Muscle of leg (tissue), 11 donors: ENCODE measurements around the gene GRB7. TPM values are rescaled to one million over a fixed set of nuclear protein-coding genes. Genes with fewer than 3 reads are reported as not detected.
"Not testable (repeated sequence)": the region's sequence is repeated elsewhere in the genome, so short reads cannot be mapped to it uniquely, and the experiment has no call there.

ENCODE experiments used
- DNase-seq: peaks from one replicate; pipeline ENCODE4 v3.0.0; 2013
- H3K27ac ChIP-seq: one replicate; pipeline ENCODE4 v1.5.1; 2013; ENCODE audit warnings: mild to moderate bottlenecking, low read length, control low read depth
- H3K27me3 ChIP-seq: one replicate; pipeline ENCODE4 v1.6.1; 2013; ENCODE audit warnings: low read length; ENCODE audit not compliant: control insufficient read depth, insufficient read depth
- H3K36me3 ChIP-seq: one replicate; pipeline ENCODE4 v1.6.1; 2013; ENCODE audit warnings: low read length; ENCODE audit not compliant: control insufficient read depth, insufficient read depth
- H3K4me1 ChIP-seq: one replicate; pipeline ENCODE4 v1.6.1; 2013; ENCODE audit warnings: low read length; ENCODE audit not compliant: control insufficient read depth, insufficient read depth
- H3K4me3 ChIP-seq: one replicate; pipeline ENCODE4 v1.5.1; 2013; ENCODE audit warnings: low read length, control low read depth
- H3K9me3 ChIP-seq: replicated peaks from 2 replicates; pipeline ENCODE4 v1.6.1; 2013; ENCODE audit warnings: low read depth, low read length; ENCODE audit not compliant: control insufficient read depth
- WGBS: methylation state at CpG from one replicate; pipeline ENCODE4 v1.1.5; 2013; ENCODE audit warnings: missing lambda C conversion rate; ENCODE audit not compliant: insufficient coverage; 5-methylcytosine and 5-hydroxymethylcytosine counted together
- polyA plus RNA-seq, 8 donors: library from polyadenylated mRNA; unstranded; fragments of 120-200 nt; gene quantifications; one replicate each; pipeline versions ENCODE4 v1.2.1 to v1.2.3, GENCODE V29; 2013; ENCODE audit warnings: inconsistent platforms in 1 of 8, low replicate concordance in 1 of 8; ENCODE audit not compliant: insufficient read length in 8 of 8, insufficient read depth in 1 of 8
- total RNA-seq: library from RNA; stranded (reverse); fragments of 120-200 nt; gene quantifications from one replicate; pipeline ENCODE4 v1.2.4, GENCODE V29; 2013

The GRB7 gene
- total and polyA plus RNA-seq, 9 donors, result 0.15 to 3.0 (median 0.56) TPM

GRCh38 chr17:39757931-39758873 is 20.5 kb downstream of the GRB7 start:
- DNase-seq, result no peak
- Histone ChIP-seq H3K9me3 (no peaks in the 10 kb centered on the region), H3K36me3 (no peaks in the 10 kb centered on the region), H3K27me3 (peaks cover 15% of the 10 kb centered on the region), H3K27ac (no peak overlapping the region), H3K4me3 (no peak overlapping the region), H3K4me1 (peaks cover 12% of the 10 kb centered on the region)
- 58% methylated on average over 5 of the region's 12 CpGs for WGBS

DNA sequence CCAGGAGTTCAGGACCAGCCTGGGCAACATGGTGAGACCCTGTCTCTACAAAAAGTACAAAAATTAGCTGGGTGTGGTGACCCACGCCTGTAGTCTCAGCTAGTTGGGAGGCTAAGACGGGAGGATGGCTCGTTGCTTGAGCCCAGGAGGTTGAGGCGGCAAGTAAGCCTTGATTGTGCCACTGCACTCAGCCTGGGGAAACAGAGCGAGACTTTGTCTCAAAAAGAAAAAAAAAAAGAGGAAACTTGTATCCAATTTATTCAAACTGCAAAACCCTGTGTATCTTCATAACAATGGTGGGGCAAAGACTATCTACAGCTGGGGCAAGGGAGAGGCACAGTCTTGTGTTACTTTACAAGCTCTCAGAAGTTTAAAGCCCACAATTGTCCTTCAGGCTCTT is 21.5 kb downstream of the GRB7 start:
- WGBS, result 92% methylated on average over 2 of the region's 5 CpGs
- Histone ChIP-seq H3K27me3 (peaks cover 15% of the 10 kb centered on the region), H3K27ac (no peak overlapping the region), H3K9me3 (no peaks in the 10 kb centered on the region), H3K4me1 (peaks cover 7% of the 10 kb centered on the region), H3K4me3 (no peak overlapping the region), H3K36me3 (no peaks in the 10 kb centered on the region)
- DNase-seq, result no peak

DNA sequence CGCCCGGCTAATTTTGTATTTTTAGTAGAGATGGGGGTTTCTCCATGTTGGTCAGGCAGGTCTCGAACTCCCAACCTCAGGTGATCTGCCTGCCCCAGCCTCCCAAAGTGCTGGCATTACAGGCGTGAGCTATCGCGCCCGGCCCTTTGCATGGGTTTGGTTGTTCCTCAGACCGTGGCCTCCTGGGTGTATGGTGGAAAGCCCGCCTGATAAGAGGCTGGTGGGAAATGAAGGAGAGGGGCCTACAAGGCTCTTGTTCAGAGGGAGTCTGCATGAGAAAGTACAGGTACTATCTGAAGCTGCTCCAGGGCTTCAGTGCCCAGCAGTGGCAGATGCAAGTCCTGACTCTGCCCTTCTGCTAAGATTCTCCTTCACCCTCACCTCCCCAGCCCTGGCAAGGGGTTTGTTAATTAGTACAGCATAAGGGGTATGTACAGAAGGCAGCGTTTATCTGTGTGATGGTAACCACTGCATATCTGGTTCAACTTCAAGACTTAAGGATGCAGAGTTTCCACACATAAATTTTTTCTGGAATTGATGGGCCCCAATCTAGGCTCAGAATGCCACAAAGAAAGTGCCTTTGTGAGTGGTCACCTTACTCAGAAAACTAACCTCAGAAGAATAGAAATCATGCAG is 24.2 kb downstream of the GRB7 start:
- Histone ChIP-seq H3K4me1 (no peaks in the 10 kb centered on the region), H3K9me3 (no peaks in the 10 kb centered on the region), H3K27me3 (peaks cover 9% of the 10 kb centered on the region), H3K4me3 (no peak overlapping the region), H3K27ac (no peak overlapping the region), H3K36me3 (no peaks in the 10 kb centered on the region)
- no peak for DNase-seq
- WGBS, result 88% methylated on average over 7 of the region's 10 CpGs

DNA sequence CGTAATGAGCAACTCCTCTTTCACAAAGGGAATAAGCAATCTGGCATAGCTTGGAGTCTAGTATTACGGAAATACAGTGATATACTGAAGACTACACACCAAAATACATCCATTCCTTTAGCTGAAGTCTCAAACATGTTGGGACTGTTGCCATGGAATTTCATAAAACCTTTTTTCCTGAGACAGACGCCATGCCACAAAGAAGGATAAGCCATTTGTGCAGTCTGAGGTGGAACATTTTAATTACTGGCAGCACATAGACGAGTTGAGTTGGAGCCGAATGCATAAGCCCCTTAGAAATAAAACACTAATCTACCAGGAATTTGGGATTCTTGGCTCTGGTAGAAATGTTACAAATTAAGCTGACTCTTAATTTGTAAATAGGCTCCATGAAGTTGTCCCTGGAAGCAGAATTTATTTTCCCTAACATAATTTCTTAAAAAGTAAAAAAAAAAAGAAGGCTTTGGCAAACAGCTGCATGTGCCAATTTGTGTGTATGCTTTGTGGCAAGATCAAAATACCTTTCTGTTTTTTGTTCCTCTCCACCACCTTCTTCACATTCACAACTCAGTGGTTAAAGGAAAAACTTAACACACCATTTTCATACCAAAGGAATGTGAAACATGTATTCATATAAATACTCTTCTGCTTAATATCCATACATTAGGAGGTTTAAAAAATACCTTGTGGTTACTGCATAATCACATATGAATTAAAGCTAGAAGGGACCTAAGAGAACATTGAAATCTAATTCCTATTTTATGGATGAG is 25.5 kb downstream of the GRB7 start:
- Histone ChIP-seq H3K36me3 (no peaks in the 10 kb centered on the region), H3K27me3 (peaks cover 7% of the 10 kb centered on the region), H3K27ac (no peak overlapping the region), H3K4me1 (no peaks in the 10 kb centered on the region), H3K4me3 (no peak overlapping the region), H3K9me3 (no peaks in the 10 kb centered on the region)
- no CpG with 5 or more reads among the region's 5 CpGs for WGBS
- peak; percentile 62 for DNase-seq

GRCh38 chr17:39764171-39764570 is 26.4 kb downstream of the GRB7 start:
- not testable (repeated sequence) for H3K27ac ChIP-seq, H3K4me1 ChIP-seq, H3K27me3 ChIP-seq, H3K9me3 ChIP-seq, H3K36me3 ChIP-seq, DNase-seq, H3K4me3 ChIP-seq
- no CpG with 5 or more reads among the region's 3 CpGs for WGBS

GRCh38 chr17:39765175-39765574 is 27.4 kb downstream of the GRB7 start:
- H3K36me3 ChIP-seq, result no peaks in the 10 kb centered on the region
- H3K4me1 ChIP-seq, result no peaks in the 10 kb centered on the region
- no peaks in the 10 kb centered on the region for H3K9me3 ChIP-seq
- DNase-seq, result no peak
- H3K27me3 ChIP-seq, result peaks cover 7% of the 10 kb centered on the region
- no peak overlapping the region for H3K4me3 ChIP-seq
- no peak overlapping the region for H3K27ac ChIP-seq
- no CpG with 5 or more reads among the region's 3 CpGs for WGBS

DNA sequence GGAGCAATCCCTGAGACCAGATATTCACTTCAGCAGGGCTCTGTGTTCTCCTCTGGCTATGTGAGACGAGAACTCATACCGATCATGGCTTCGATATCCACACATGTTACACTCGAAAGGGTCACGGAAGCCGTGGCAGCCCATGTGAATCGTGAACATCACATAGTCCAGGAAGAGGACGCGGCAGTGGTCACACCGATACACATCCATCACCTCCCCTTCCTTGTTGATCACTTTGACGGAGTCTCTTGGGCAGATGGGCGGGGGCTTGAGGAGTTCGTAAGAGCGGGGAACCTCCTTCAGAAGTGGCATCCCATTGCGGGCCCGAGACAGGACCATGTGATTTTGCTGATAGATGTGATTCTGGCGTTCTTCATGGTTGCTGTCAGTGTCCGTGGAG is 28.0 kb downstream of the GRB7 start:
- 92% methylated on average over 14 of the region's 18 CpGs for WGBS
- no peak for DNase-seq
- peaks cover 7% of the 10 kb centered on the region for H3K27me3 ChIP-seq
- no peak overlapping the region for H3K27ac ChIP-seq
- H3K36me3 ChIP-seq, result no peaks in the 10 kb centered on the region
- H3K4me3 ChIP-seq, result no peak overlapping the region
- H3K4me1 ChIP-seq, result no peaks in the 10 kb centered on the region
- no peaks in the 10 kb centered on the region for H3K9me3 ChIP-seq

DNA sequence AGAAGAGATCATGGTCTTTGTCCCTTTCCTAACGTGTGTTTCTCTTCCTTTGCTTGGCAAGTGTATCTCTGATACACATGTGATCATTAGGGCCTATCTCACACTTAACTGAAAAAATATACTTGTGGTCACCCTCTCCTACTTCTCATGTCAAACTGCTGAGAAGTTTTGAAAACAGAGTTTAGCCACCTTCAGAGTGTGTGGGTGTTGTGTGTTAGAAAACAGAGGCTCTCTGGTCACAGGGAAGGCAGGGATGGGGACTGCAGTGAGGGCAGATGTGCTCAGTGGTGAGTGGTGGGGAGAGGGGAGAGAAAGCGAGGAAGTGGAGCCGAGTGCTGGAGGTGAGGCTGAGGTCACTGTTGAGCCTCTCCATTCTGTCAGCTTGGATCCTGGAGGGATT is 29.4 kb downstream of the GRB7 start:
- H3K27ac ChIP-seq, result no peak overlapping the region
- 40% methylated on average over 1 of the region's 3 CpGs for WGBS

GRCh38 chr17:39769974-39770587 is 32.3 kb downstream of the GRB7 start:
- WGBS, result 50% methylated on average over 7 of the region's 8 CpGs
- H3K27ac ChIP-seq, result no peak overlapping the region
- peaks cover 9% of the 10 kb centered on the region for H3K27me3 ChIP-seq
- no peak for DNase-seq
- H3K4me1 ChIP-seq, result no peaks in the 10 kb centered on the region
- H3K9me3 ChIP-seq, result no peaks in the 10 kb centered on the region
- no peak overlapping the region for H3K4me3 ChIP-seq
- H3K36me3 ChIP-seq, result no peaks in the 10 kb centered on the region

More for the DNA sequence above, 29.4 kb downstream of the GRB7 start:
- no peak for DNase-seq
- Histone ChIP-seq H3K9me3 (no peaks in the 10 kb centered on the region), H3K36me3 (no peaks in the 10 kb centered on the region), H3K4me3 (no peak overlapping the region), H3K27me3 (peaks cover 5% of the 10 kb centered on the region), H3K4me1 (no peaks in the 10 kb centered on the region)

DNA sequence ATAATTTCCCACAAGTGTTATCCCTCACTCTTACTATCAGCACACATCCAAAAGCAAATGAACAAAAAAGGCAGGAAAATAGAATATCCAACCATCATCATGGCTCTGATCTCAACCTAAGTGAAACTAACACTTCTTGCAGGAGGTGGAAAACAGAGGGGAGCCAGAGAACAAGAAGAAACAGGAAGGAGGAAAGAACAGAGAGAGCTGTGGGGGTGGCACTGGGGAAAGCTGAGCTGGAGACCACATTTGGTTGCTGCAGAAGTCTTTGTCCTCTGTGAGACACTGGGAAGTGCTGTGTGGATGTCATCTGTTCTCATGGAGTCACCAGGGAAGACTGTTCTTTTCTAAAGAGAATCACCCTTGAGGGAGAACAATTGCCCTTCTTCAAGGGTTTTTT is 34.7 kb downstream of the GRB7 start:
- Histone ChIP-seq H3K27me3 (peaks cover 8% of the 10 kb centered on the region), H3K36me3 (no peaks in the 10 kb centered on the region), H3K27ac (no peak overlapping the region), H3K4me1 (no peaks in the 10 kb centered on the region), H3K9me3 (no peaks in the 10 kb centered on the region), H3K4me3 (no peak overlapping the region)
- DNase-seq, result no peak
